SK-N-SH (cell line): ENCODE measurements around the gene MIGA2.

Experiments
- CHD2 ChIP-seq: fragments of 150-350 bp; IDR thresholded peaks from 2 replicates; pipeline ENCODE4 v1.6.1; 2018; ENCODE audit warnings: low read length; ENCODE audit not compliant: partially characterized antibody
- TF ChIP-seq, protein P1 (sequence below): fragments of 200-600 bp; sonication (generic); IDR thresholded peaks from 2 replicates; pipeline ENCODE4 v1.6.1; 2017; ENCODE audit warnings: antibody characterized with exemption, mild to moderate bottlenecking, moderate library complexity
- TF ChIP-seq, protein P2 (sequence below): IDR thresholded peaks from 2 replicates; pipeline ENCODE4 v1.4.0; 2012; ENCODE audit warnings: low read depth, borderline replicate concordance

DNA sequence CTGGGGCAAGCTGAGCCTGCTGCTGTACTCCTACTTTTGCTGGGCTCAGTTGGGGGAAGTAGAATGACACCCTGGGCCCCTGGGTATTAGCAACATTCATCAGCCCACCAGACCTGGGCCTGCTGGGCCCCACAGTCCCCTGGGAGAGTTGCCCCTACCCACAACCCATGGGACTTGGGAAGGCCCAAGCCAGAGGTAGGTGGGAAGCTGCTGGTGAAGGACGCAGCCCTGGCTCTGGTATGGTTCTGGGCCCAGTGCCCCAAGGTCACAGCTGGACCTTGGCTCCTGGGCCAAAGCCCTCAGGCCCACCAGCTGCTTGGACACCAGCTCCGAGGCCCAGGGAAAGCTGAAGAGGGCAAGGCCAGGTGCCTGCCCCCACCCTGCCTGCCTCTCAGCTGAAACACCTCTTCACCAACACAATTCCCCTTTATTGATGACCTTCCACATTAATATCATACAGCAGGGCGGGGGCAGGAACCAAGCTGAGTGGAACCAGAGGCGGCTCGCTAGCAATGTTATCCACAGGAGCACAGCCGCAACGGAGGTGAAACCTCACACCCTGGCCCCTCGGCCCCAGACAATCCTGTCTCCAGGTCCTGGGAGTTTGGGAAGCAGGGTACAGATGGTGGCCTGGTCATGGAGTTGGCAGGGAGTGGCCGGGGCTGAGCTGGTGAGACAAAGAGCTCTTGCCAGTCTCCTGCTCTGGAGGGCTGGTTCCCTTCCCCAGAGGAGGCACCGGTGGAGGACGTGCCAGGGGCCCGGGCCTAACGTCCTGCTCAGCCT, 58.2 kb downstream of the MIGA2 start:
- no peak for TF ChIP-seq CHD2
- TF ChIP-seq, protein P1, sequence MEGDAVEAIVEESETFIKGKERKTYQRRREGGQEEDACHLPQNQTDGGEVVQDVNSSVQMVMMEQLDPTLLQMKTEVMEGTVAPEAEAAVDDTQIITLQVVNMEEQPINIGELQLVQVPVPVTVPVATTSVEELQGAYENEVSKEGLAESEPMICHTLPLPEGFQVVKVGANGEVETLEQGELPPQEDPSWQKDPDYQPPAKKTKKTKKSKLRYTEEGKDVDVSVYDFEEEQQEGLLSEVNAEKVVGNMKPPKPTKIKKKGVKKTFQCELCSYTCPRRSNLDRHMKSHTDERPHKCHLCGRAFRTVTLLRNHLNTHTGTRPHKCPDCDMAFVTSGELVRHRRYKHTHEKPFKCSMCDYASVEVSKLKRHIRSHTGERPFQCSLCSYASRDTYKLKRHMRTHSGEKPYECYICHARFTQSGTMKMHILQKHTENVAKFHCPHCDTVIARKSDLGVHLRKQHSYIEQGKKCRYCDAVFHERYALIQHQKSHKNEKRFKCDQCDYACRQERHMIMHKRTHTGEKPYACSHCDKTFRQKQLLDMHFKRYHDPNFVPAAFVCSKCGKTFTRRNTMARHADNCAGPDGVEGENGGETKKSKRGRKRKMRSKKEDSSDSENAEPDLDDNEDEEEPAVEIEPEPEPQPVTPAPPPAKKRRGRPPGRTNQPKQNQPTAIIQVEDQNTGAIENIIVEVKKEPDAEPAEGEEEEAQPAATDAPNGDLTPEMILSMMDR: no peak
- TF ChIP-seq, protein P2, sequence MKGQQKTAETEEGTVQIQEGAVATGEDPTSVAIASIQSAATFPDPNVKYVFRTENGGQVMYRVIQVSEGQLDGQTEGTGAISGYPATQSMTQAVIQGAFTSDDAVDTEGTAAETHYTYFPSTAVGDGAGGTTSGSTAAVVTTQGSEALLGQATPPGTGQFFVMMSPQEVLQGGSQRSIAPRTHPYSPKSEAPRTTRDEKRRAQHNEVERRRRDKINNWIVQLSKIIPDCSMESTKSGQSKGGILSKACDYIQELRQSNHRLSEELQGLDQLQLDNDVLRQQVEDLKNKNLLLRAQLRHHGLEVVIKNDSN: no peak
